GM12878 (cell line): Measurements from ENCODE around the gene CDC45. TPM values are rescaled to one million over a fixed set of nuclear protein-coding genes. Genes with fewer than 3 reads are reported as not detected.

Experiments used
- ATAC-seq: fragments of 200-7000 bp; cut with Tn5 transposase; 3 replicates; pipeline ENCODE4 v1.9.1; 2020; ENCODE audit warnings: mild to moderate bottlenecking, moderate library complexity
- BruUV-seq: library from RNA; stranded (reverse); fragments of 400-500 nt; replicated peaks from 2 replicates; lab custom pipeline; 2021; lab: Mats Ljungman, UMichigan
- CTCF ChIA-PET: fragments of 300-600 bp; sonication (Branson Sonifier 250); formaldehyde crosslinking; extraction: SDS; loops from one replicate; lab custom pipeline; 2021; ENCODE audit warnings: inconsistent platforms; lab: Yijun Ruan, JAX
- POLR2A ChIA-PET: fragments of 350-600 bp; formaldehyde crosslinking; extraction: SDS; loops from one replicate; lab custom pipeline; 2021; ENCODE audit warnings: inconsistent platforms; lab: Charles Lee
- RAD21 ChIA-PET: fragments of 300-600 bp; sonication (Branson Sonifier 250); formaldehyde crosslinking; loops from one replicate; lab custom pipeline; 2023; ENCODE audit warnings: antibody characterized with exemption; ENCODE audit not compliant: unreplicated experiment; lab: Charles Lee
- SMC1A ChIA-PET: fragments of 300-600 bp; sonication (Branson Sonifier 250); formaldehyde crosslinking; loops from one replicate; lab custom pipeline; 2023; ENCODE audit not compliant: unreplicated experiment, uncharacterized antibody; lab: Charles Lee
- DNase-seq: peaks from one replicate; pipeline ENCODE4 v3.0.0-alpha.2; 2011; ENCODE audit warnings: low read depth, low spot score
- FAIRE-seq: peaks from 3 replicates; lab custom pipeline; 2011; peaks lifted over from hg19 to GRCh38; lab: Jason Lieb, UNC
- H2AFZ ChIP-seq: 2 replicates; pipeline ENCODE4 v1.6.0; 2011; ENCODE audit warnings: low read depth, low read length, control low read depth; ENCODE audit not compliant: control insufficient read depth
- H3K27ac ChIP-seq: 2 replicates; pipeline ENCODE4 v1.5.1; 2011; ENCODE audit warnings: control low read depth; ENCODE audit not compliant: control insufficient read depth, insufficient read depth
- H3K27me3 ChIP-seq, 2 experiments: replicated peaks in 1 of 2; 2 replicates each; pipeline versions ENCODE4 v1.6.0 to v1.6.1; 2011; ENCODE audit warnings: low read length in 1 of 2; ENCODE audit not compliant: control insufficient read depth in 2 of 2, insufficient read depth in 2 of 2
- H3K36me3 ChIP-seq, 2 experiments: 2 replicates each; pipeline ENCODE4 v1.5.1; 2011; ENCODE audit warnings: low read length in 1 of 2; ENCODE audit not compliant: control insufficient read depth in 2 of 2, insufficient read depth in 2 of 2
- H3K4me1 ChIP-seq: 2 replicates; pipeline ENCODE4 v1.6.1; 2011; ENCODE audit warnings: mild to moderate bottlenecking, low read length, moderate library complexity, mixed read lengths; ENCODE audit not compliant: control insufficient read depth, insufficient read depth
- H3K4me2 ChIP-seq: 2 replicates; pipeline ENCODE4 v1.6.0; 2011; ENCODE audit warnings: control low read depth; ENCODE audit not compliant: control insufficient read depth, insufficient read depth
- H3K4me3 ChIP-seq: fragments of 200-600 bp; sonication (generic); 2 replicates; pipeline ENCODE4 v1.5.1; 2016
- H3K79me2 ChIP-seq: 2 replicates; pipeline ENCODE4 v1.6.0; 2011; ENCODE audit warnings: low read length; ENCODE audit not compliant: control insufficient read depth, insufficient read depth
- H3K9ac ChIP-seq: 2 replicates; pipeline ENCODE4 v1.8.0; 2011; ENCODE audit warnings: low read length, control low read depth, mixed read lengths; ENCODE audit not compliant: control insufficient read depth, insufficient read depth
- H3K9me3 ChIP-seq: replicated peaks from 3 replicates; pipeline ENCODE4 v1.5.1; 2011; ENCODE audit warnings: mild to moderate bottlenecking, low read length; ENCODE audit not compliant: control insufficient read depth, insufficient read depth
- H4K20me1 ChIP-seq: 2 replicates; pipeline ENCODE4 v1.6.0; 2011; ENCODE audit not compliant: control insufficient read depth, insufficient read depth
- ASH2L ChIP-seq: fragments of 300-600, 200-600 bp; sonication (generic); IDR thresholded peaks from 2 replicates; pipeline ENCODE4 v1.6.1; 2017; ENCODE audit warnings: low read depth, mild to moderate bottlenecking, borderline replicate concordance
- BMI1 ChIP-seq: fragments of 450-650 bp; IDR thresholded peaks from 2 replicates; pipeline ENCODE4 v1.6.1; 2016; ENCODE audit warnings: mild to moderate bottlenecking, moderate library complexity, borderline replicate concordance
- DPF2 ChIP-seq: fragments of 450-650 bp; IDR thresholded peaks from 2 replicates; pipeline ENCODE4 v1.6.1; 2017; ENCODE audit warnings: mild to moderate bottlenecking
- IKZF2 ChIP-seq, 2 experiments: fragments of 450-650 bp; IDR thresholded peaks; 2 replicates each; pipeline ENCODE4 v1.6.1; 2017; ENCODE audit warnings: mild to moderate bottlenecking in 2 of 2, moderate library complexity in 2 of 2
- LARP7 ChIP-seq: fragments of 450-650 bp; IDR thresholded peaks from 2 replicates; pipeline ENCODE4 v1.6.1; 2017; ENCODE audit warnings: mild to moderate bottlenecking
- MTA2 ChIP-seq: fragments of 450-650 bp; IDR thresholded peaks from 2 replicates; pipeline ENCODE4 v1.6.1; 2016; ENCODE audit warnings: low read depth, mild to moderate bottlenecking, moderate library complexity
- NR2C1 ChIP-seq: fragments of 450-650 bp; IDR thresholded peaks from 2 replicates; pipeline ENCODE4 v1.6.1; 2017; ENCODE audit warnings: antibody characterized with exemption, mild to moderate bottlenecking, moderate library complexity
- STAT1 ChIP-seq: fragments of 450-650 bp; conservative IDR thresholded peaks from 2 replicates; pipeline ENCODE4 v1.6.1; 2014; ENCODE audit warnings: antibody characterized with exemption, mild to moderate bottlenecking
- WRNIP1 ChIP-seq: IDR thresholded peaks from 2 replicates; pipeline ENCODE4 v1.6.1; 2011; ENCODE audit warnings: low read depth, low read length, improper control_type of control experiment, borderline replicate concordance
- ZNF24 ChIP-seq: fragments of 450-650 bp; IDR thresholded peaks from 2 replicates; pipeline ENCODE4 v1.6.1; 2017; ENCODE audit warnings: antibody characterized with exemption, mild to moderate bottlenecking
- WGBS: methylation state at CpG from one replicate; pipeline ENCODE4 v1.1.6; 2016; ENCODE audit warnings: low lambda C conversion rate; ENCODE audit not compliant: insufficient replicate concordance, insufficient coverage; ENCODE audit errors: missing lambda C conversion rate; 5-methylcytosine and 5-hydroxymethylcytosine counted together
- in situ Hi-C: fragments of 300-500 bp; cut with MboI; formaldehyde crosslinking; loops from 9 replicates; pipeline ENCODE4 v1.14.3; 2018; ENCODE audit warnings: mixed read lengths
- intact Hi-C: fragments of 100-400 bp; cut with micrococcal nuclease; formaldehyde crosslinking; loops from one replicate; pipeline ENCODE4 v1.14.2; 2022; ENCODE audit not compliant: unreplicated experiment
- polyA plus RNA-seq, 11 experiments: library from polyadenylated mRNA; depleted of rRNA in 4 of 11; unstranded in 6 of 11; stranded (reverse) in 5 of 11; fragments of >200 nt; fragmentation: Nextera tagmentation in 4 of 11; fragmentation: Illumina TruSeq in 1 of 11; extraction: Ambion mirVana in 4 of 11; extraction: Trizol in 1 of 11; gene quantifications; 1 replicate in 1 of 11; 2 replicates in 10 of 11; pipeline versions ENCODE4 v1.2.1 to v1.2.3, GENCODE V29; 2011 to 2016; ENCODE audit warnings: inconsistent platforms in 2 of 11, missing spikeins in 2 of 11, low read depth in 1 of 11
- total RNA-seq, 4 experiments: library from RNA; depleted of rRNA in 3 of 4; stranded (reverse); fragments of >200 nt in 3 of 4; fragmentation: Illumina TruSeq in 1 of 4; extraction: Trizol in 1 of 4; gene quantifications; 2 replicates each; pipeline versions ENCODE4 v1.2.1 to v1.2.3, GENCODE V29; 2013 to 2021
- TF ChIP-seq, protein P1 (sequence below): IDR thresholded peaks from 2 replicates; pipeline ENCODE4 v1.6.1; 2012; ENCODE audit warnings: improper control_type of control experiment, low read depth, low read length; ENCODE audit not compliant: insufficient replicate concordance

The CDC45 gene
- total and polyA plus RNA-seq, 10 of the 15 experiments (the other 5 are each of a cell fraction or from before 2014, with no cell fraction given): 40.8 to 88.5 (median 54.2) TPM

DNA sequence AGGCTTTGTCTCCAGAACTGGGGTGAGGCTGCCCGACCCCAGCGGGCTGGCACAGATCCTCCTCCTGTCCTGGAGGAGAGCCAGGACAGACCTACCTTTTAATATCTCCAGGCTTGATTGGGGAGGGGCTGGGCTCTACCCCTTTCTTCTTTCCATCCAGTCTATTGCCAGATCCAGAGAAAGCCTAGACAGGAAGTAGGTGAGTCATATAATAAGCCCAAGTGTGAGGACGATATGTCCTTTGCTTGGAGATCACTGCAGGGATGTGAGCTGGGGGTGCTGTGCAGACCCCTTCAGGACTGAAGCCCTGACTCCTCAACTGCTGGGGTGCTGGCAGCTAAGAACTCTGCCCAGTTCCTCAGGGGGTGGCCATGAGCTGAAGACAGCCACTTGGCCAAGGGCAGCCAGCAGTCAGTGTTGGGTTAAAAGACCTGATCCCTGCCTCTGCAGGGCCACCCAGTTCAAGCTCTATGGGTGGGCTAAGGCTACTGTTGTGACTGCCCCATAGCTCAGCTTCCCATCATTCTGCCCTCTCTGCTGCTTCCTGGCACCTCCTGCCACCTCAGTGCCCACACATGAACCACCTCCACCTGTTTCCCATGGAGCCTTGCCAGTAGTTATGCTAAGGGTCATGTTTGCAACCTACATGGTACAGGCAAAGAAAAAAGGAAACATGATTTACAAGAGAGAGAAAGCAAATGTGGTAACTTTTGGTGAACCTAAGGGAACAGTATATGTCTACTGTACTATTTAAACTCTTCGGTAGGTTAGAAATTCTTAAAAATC lies 23.9 kb upstream of the CDC45 start:
- Histone ChIP-seq H3K4me2 (no peak overlapping the region), H3K79me2 (no peaks in the 10 kb centered on the region), H2AFZ (no peak overlapping the region), H3K4me1 (no peaks in the 10 kb centered on the region), H3K4me3 (no peak overlapping the region), H3K36me3 (peaks cover 31 to 40% of the 10 kb centered on the region in 2 experiments; a peak in 3 of 4 replicates), H3K9me3 (no peaks in the 10 kb centered on the region), H3K27me3 (no peaks in the 10 kb centered on the region), H4K20me1 (no peaks in the 10 kb centered on the region), H3K9ac (no peak overlapping the region), H3K27ac (no peak overlapping the region)
- in situ Hi-C loops (no loop called here), intact Hi-C loops (no loop called here)
- SMC1A ChIA-PET: interaction anchor here (0.6 kb wide), 1 partner anchor 612 kb away, joined by 3 read pairs; no protein-coding TSS in a partner anchor
- CTCF ChIA-PET: no interaction called here
- POLR2A ChIA-PET: no interaction called here
- TF ChIP-seq IKZF2 (IDR thresholded peaks at IDR 0.05): no peak
- no peak for TF ChIP-seq LARP7
- ATAC-seq (no peak), FAIRE-seq (no peak), DNase-seq (no peak)
- 78% methylated on average over 4 of the region's 4 CpGs for WGBS
- no TSS peak for BruUV-seq
- RAD21 ChIA-PET: no interaction called here

DNA sequence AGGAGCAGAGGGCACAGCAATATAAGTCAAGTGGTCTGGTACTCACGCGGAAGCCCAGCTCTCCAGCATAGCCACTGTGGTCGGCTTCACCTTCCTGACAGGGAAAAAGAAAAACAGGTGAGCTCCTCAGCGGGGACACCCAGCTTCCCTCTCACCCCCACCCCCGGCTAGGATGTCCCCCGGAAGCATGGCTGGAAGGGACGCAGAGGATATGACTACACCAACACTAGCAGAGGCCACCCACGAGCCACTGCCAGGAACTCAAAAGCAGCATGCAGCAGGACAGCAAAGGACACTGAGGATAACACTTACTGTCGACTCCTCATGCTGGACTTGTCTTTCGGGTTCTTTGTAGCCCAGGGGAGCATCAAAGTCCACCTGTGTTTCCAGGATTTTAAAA lies 23.2 kb upstream of the CDC45 start:
- peaks cover 31 to 40% of the 10 kb centered on the region in 2 experiments; a peak in 3 of 4 replicates for H3K36me3 ChIP-seq
- BruUV-seq: no TSS peak
- SMC1A ChIA-PET: no interaction called here
- RAD21 ChIA-PET: no interaction called here
- in situ Hi-C loops (no loop called here), intact Hi-C loops (no loop called here)
- H3K9me3 ChIP-seq: no peaks in the 10 kb centered on the region
- no peak overlapping the region for H3K9ac ChIP-seq
- H2AFZ ChIP-seq: no peak overlapping the region
- DNase-seq (no peak), FAIRE-seq (no peak), ATAC-seq (no peak)
- H3K27me3 ChIP-seq: no peaks in the 10 kb centered on the region
- no peaks in the 10 kb centered on the region for H3K4me1 ChIP-seq
- 93% methylated on average over 10 of the region's 10 CpGs for WGBS
- H4K20me1 ChIP-seq: no peaks in the 10 kb centered on the region
- H3K4me2 ChIP-seq: no peak overlapping the region
- POLR2A ChIA-PET: no interaction called here
- H3K79me2 ChIP-seq: no peaks in the 10 kb centered on the region
- H3K27ac ChIP-seq: no peak overlapping the region
- CTCF ChIA-PET: no interaction called here
- no peak overlapping the region for H3K4me3 ChIP-seq
- TF ChIP-seq, protein P1, sequence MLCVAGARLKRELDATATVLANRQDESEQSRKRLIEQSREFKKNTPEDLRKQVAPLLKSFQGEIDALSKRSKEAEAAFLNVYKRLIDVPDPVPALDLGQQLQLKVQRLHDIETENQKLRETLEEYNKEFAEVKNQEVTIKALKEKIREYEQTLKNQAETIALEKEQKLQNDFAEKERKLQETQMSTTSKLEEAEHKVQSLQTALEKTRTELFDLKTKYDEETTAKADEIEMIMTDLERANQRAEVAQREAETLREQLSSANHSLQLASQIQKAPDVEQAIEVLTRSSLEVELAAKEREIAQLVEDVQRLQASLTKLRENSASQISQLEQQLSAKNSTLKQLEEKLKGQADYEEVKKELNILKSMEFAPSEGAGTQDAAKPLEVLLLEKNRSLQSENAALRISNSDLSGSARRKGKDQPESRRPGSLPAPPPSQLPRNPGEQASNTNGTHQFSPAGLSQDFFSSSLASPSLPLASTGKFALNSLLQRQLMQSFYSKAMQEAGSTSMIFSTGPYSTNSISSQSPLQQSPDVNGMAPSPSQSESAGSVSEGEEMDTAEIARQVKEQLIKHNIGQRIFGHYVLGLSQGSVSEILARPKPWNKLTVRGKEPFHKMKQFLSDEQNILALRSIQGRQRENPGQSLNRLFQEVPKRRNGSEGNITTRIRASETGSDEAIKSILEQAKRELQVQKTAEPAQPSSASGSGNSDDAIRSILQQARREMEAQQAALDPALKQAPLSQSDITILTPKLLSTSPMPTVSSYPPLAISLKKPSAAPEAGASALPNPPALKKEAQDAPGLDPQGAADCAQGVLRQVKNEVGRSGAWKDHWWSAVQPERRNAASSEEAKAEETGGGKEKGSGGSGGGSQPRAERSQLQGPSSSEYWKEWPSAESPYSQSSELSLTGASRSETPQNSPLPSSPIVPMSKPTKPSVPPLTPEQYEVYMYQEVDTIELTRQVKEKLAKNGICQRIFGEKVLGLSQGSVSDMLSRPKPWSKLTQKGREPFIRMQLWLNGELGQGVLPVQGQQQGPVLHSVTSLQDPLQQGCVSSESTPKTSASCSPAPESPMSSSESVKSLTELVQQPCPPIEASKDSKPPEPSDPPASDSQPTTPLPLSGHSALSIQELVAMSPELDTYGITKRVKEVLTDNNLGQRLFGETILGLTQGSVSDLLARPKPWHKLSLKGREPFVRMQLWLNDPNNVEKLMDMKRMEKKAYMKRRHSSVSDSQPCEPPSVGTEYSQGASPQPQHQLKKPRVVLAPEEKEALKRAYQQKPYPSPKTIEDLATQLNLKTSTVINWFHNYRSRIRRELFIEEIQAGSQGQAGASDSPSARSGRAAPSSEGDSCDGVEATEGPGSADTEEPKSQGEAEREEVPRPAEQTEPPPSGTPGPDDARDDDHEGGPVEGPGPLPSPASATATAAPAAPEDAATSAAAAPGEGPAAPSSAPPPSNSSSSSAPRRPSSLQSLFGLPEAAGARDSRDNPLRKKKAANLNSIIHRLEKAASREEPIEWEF: no peak
- no peak for TF ChIP-seq NR2C1
- TF ChIP-seq BMI1: no peak
- TF ChIP-seq ASH2L: no peak
- no peak for TF ChIP-seq ZNF24
- TF ChIP-seq STAT1: no peak
- TF ChIP-seq MTA2: no peak
- no peak for TF ChIP-seq WRNIP1
- TF ChIP-seq DPF2: no peak
